ENCODE measurements around the gene CHST9. TPM values are rescaled to one million over a fixed set of nuclear protein-coding genes. Genes with fewer than 3 reads are reported as not detected.

CHST9 gene
- total RNA-seq, 4 donors from 2014 or later: 0.16 to 0.80 (median 0.41) TPM; not detected in 1

DNA sequence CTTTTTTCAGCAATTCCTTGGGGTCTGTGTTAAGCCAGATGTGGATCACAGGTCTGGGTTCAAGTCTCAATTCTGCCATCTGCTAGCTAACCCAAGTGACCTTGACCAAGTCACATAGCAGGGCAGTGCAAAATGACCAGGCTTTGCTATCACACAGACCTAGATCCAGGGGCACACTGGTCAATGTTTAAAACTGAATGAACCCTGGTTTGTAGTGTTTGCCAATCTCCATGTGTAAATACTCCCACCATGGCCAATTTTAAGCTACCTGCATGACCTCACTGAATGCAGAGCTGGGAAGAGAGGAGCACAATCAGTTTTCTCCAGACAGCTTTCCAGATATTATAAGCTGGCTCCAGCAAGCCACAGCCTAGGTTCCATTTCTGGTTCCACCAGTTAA is 142.9 kb downstream of the CHST9 start:
- Histone ChIP-seq H3K36me3 (no peaks in the 10 kb centered on the region), H3K27ac (no peak overlapping the region), H3K4me1 (no peaks in the 10 kb centered on the region), H3K9me3 (no peaks in the 10 kb centered on the region), H3K27me3 (no peaks in the 10 kb centered on the region), H3K4me3 (no peak overlapping the region)
- in situ Hi-C loops (cut with MboI; ENCODE audit: low pct_ligation_motif_present in 1 of 4, low pct_unique_long_range_greater_than_20kb in 1 of 4, low sequenced_read_pairs in 3 of 4) (no loop called here), intact Hi-C loops (cut with DNase I; ENCODE audit: low total_unique reads) (no loop called here)
- no peak for DNase-seq
- TF ChIP-seq, protein P1, sequence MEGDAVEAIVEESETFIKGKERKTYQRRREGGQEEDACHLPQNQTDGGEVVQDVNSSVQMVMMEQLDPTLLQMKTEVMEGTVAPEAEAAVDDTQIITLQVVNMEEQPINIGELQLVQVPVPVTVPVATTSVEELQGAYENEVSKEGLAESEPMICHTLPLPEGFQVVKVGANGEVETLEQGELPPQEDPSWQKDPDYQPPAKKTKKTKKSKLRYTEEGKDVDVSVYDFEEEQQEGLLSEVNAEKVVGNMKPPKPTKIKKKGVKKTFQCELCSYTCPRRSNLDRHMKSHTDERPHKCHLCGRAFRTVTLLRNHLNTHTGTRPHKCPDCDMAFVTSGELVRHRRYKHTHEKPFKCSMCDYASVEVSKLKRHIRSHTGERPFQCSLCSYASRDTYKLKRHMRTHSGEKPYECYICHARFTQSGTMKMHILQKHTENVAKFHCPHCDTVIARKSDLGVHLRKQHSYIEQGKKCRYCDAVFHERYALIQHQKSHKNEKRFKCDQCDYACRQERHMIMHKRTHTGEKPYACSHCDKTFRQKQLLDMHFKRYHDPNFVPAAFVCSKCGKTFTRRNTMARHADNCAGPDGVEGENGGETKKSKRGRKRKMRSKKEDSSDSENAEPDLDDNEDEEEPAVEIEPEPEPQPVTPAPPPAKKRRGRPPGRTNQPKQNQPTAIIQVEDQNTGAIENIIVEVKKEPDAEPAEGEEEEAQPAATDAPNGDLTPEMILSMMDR (IDR thresholded peaks at IDR 0.05): no peak
- TF ChIP-seq POLR2AphosphoS5 (IDR thresholded peaks at IDR 0.05) (no peak), EP300 (IDR thresholded peaks at IDR 0.05; ENCODE audit: low read depth) (no peak), POLR2A (IDR thresholded peaks at IDR 0.05) (no peak)

DNA sequence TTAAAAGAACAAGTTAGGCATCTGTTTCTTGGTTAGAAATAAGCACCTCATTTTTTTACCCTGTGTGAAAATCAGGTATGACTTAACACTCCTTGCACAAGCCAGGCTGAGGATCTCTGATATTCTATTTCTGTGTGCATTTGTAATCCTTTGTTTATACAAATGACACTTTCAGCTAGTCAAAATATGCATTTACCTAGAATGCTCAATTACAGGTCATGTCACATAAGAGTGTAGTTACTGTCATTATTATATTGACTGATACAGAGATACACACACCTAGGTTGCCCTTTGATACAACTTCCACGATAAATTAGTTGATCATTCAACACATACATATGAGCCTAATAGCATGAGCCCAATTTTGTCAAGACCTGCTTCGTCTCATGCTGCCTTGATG is 144.3 kb downstream of the CHST9 start:
- TF ChIP-seq EP300 (IDR thresholded peaks at IDR 0.05; ENCODE audit: low read depth): no peak
- no peak for TF ChIP-seq POLR2AphosphoS5 (IDR thresholded peaks at IDR 0.05)
- TF ChIP-seq, protein P1 (IDR thresholded peaks at IDR 0.05): no peak
- TF ChIP-seq POLR2A (IDR thresholded peaks at IDR 0.05): no peak
- H3K27ac ChIP-seq: no peak overlapping the region
- DNase-seq: no peak
- in situ Hi-C loops (cut with MboI; ENCODE audit: low pct_ligation_motif_present in 1 of 4, low pct_unique_long_range_greater_than_20kb in 1 of 4, low sequenced_read_pairs in 3 of 4): no loop called here
- no peak overlapping the region for H3K4me3 ChIP-seq
- intact Hi-C loops (cut with DNase I; ENCODE audit: low total_unique reads): no loop called here
- H3K36me3 ChIP-seq: no peaks in the 10 kb centered on the region
- WGBS, 2 donors (ENCODE audit: low coverage in 1 of 2): 70% methylated on average over 1 to 2 of the region's 2 CpGs
- H3K4me1 ChIP-seq: no peaks in the 10 kb centered on the region
- H3K9me3 ChIP-seq: no peaks in the 10 kb centered on the region
- no peaks in the 10 kb centered on the region for H3K27me3 ChIP-seq

- DNase-seq: no peak
- no peaks in the 10 kb centered on the region for H3K27me3 ChIP-seq
- in situ Hi-C loops (cut with MboI; ENCODE audit: low pct_ligation_motif_present in 1 of 4, low pct_unique_long_range_greater_than_20kb in 1 of 4, low sequenced_read_pairs in 3 of 4): no loop called here
- H3K4me1 ChIP-seq: no peaks in the 10 kb centered on the region
- H3K9me3 ChIP-seq: no peaks in the 10 kb centered on the region
- no peak for TF ChIP-seq POLR2A (IDR thresholded peaks at IDR 0.05)
- TF ChIP-seq EP300 (IDR thresholded peaks at IDR 0.05; ENCODE audit: low read depth): no peak
- TF ChIP-seq POLR2AphosphoS5 (IDR thresholded peaks at IDR 0.05): no peak
- TF ChIP-seq, protein P1 (IDR thresholded peaks at IDR 0.05): no peak
- H3K4me3 ChIP-seq: no peak overlapping the region
- H3K27ac ChIP-seq: no peak overlapping the region
- 78 to 95% methylated on average over 5 of the region's 5 CpGs for WGBS, 2 donors (ENCODE audit: low coverage in 1 of 2)
- no peaks in the 10 kb centered on the region for H3K36me3 ChIP-seq
- intact Hi-C loops (cut with DNase I; ENCODE audit: low total_unique reads): no loop called here
These were observed 151.4 kb downstream of the CHST9 start for GRCh38 chr18:27033722-27034121.

- Histone ChIP-seq H3K36me3 (no peaks in the 10 kb centered on the region), H3K27me3 (no peaks in the 10 kb centered on the region), H3K9me3 (no peaks in the 10 kb centered on the region), H3K4me1 (no peaks in the 10 kb centered on the region), H3K27ac (no peak overlapping the region), H3K4me3 (no peak overlapping the region)
- TF ChIP-seq, protein P1 (IDR thresholded peaks at IDR 0.05): no peak
- TF ChIP-seq EP300 (IDR thresholded peaks at IDR 0.05; ENCODE audit: low read depth) (no peak), POLR2AphosphoS5 (IDR thresholded peaks at IDR 0.05) (no peak), POLR2A (IDR thresholded peaks at IDR 0.05) (no peak)
- DNase-seq: no peak
- WGBS, 2 donors (ENCODE audit: low coverage in 1 of 2): 84 to 88% methylated on average over 3 to 9 of the region's 9 CpGs
- intact Hi-C loops (cut with DNase I; ENCODE audit: low total_unique reads) (no loop called here), in situ Hi-C loops (cut with MboI; ENCODE audit: low pct_ligation_motif_present in 1 of 4, low pct_unique_long_range_greater_than_20kb in 1 of 4, low sequenced_read_pairs in 3 of 4) (no loop called here)
These were observed 154.7 kb downstream of the CHST9 start for GRCh38 chr18:27030421-27030820.

Measured in transverse colon (tissue), 4 donors.